Testis (tissue), 3 donors: ENCODE data around the gene CPLANE2. TPM values are rescaled to one million over a fixed set of nuclear protein-coding genes. Genes with fewer than 3 reads are reported as not detected.

ENCODE experiments used
- DNase-seq: peaks from one replicate; pipeline ENCODE4 v3.0.0-alpha.2; 2019
- H3K27ac ChIP-seq, 2 donors: fragments of 200-600 bp; sonication (generic); one replicate each; pipeline ENCODE4 v1.5.1; 2019
- H3K27me3 ChIP-seq: fragments of 200-600 bp; sonication (generic); one replicate; pipeline ENCODE4 v1.5.1; 2019
- H3K36me3 ChIP-seq: fragments of 200-600 bp; sonication (generic); one replicate; pipeline ENCODE4 v1.5.1; 2017; ENCODE audit warnings: low read depth; ENCODE audit errors: missing control alignments
- H3K4me1 ChIP-seq: fragments of 200-600 bp; sonication (generic); one replicate; pipeline ENCODE4 v1.5.1; 2019
- H3K4me3 ChIP-seq, 2 donors: fragments of 200-600 bp; sonication (generic); one replicate each; pipeline ENCODE4 v1.5.1; 2017 to 2019
- H3K9me3 ChIP-seq: fragments of 200-600 bp; sonication (generic); one replicate; pipeline ENCODE4 v1.5.1; 2017
- CTCF ChIP-seq, 3 experiments: fragments of 450-650 bp in 2 of 3; fragments of 200-600 bp in 1 of 3; sonication (generic) in 1 of 3; IDR thresholded peaks; one replicate each; pipeline ENCODE4 v1.5.1; 2016 to 2019; ENCODE audit warnings: antibody characterized with exemption in 3 of 3, mild to moderate bottlenecking in 2 of 3, moderate library complexity in 1 of 3
- POLR2A ChIP-seq: fragments of 450-650 bp; IDR thresholded peaks from one replicate; pipeline ENCODE4 v1.6.1; 2017; ENCODE audit warnings: antibody characterized with exemption, mild to moderate bottlenecking, moderate library complexity
- WGBS, 2 donors: methylation state at CpG; one replicate each; pipeline ENCODE4 v1.1.5; 2018; 5-methylcytosine and 5-hydroxymethylcytosine counted together
- intact Hi-C: fragments of 100-400 bp; cut with DNase I; formaldehyde crosslinking; loops from one replicate; pipeline ENCODE4 v1.15.1; 2023; ENCODE audit warnings: low total_unique reads
- polyA plus RNA-seq: library from polyadenylated mRNA; stranded (reverse); fragments of 350-450 nt; fragmentation: Illumina TruSeq; extraction: RNeasy Lipid Tissue Mini Kit (QIAGEN cat#74804); gene quantifications from one replicate; pipeline ENCODE4 v1.2.3, GENCODE V29; 2014; ENCODE audit warnings: low read depth, low replicate concordance; ENCODE audit not compliant: insufficient read depth
- total RNA-seq, 2 donors: library from RNA; depleted of rRNA; stranded (reverse); fragments of >200 nt; gene quantifications; one replicate each; pipeline ENCODE4 v1.2.3, GENCODE V29; 2016

Gene CPLANE2
- total and polyA plus RNA-seq, 3 donors from 2014 or later, result 10.6 to 11.8 (median 11.1) TPM

DNA sequence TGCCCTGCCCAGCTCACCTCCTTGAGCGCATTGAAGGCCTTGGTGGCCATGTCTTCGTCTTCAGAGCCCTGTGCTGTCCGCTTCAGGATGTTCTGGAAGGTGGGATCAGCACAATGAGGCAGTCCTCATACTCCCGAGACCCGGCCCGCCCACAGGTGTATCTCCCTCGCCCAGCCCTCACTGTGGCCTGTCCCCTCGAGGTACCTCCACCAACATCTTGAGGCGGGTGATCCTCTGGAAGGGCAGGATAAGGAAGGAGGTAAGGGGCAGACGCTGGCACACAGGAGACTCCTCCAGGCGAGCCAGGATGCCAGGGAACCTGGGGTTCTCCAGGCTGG is 31.7 kb downstream of the CPLANE2 start:
- 88 to 93% methylated on average over 6 to 11 of the region's 11 CpGs for WGBS, 2 donors
- H3K27me3 ChIP-seq, result no peaks in the 10 kb centered on the region
- intact Hi-C loops, result no loop called here
- H3K27ac ChIP-seq, result no peak overlapping the region
- no peaks in the 10 kb centered on the region for H3K9me3 ChIP-seq
- peaks cover 10% of the 10 kb centered on the region for H3K4me1 ChIP-seq
- DNase-seq, result no peak
- no peak for TF ChIP-seq CTCF (IDR thresholded peaks at IDR 0.05)
- TF ChIP-seq POLR2A, result no peak
- no peaks in the 10 kb centered on the region for H3K36me3 ChIP-seq
- no peak overlapping the region for H3K4me3 ChIP-seq

GRCh38 chr1:16204634-16205333 is 32.2 kb downstream of the CPLANE2 start:
- H3K4me1 ChIP-seq, result peaks cover 10% of the 10 kb centered on the region
- no peak for TF ChIP-seq CTCF (IDR thresholded peaks at IDR 0.05)
- no peak for TF ChIP-seq POLR2A
- H3K27me3 ChIP-seq, result no peaks in the 10 kb centered on the region
- no peak overlapping the region for H3K4me3 ChIP-seq
- 83 to 85% methylated on average over 7 to 12 of the region's 12 CpGs for WGBS, 2 donors
- intact Hi-C loops, result no loop called here
- H3K9me3 ChIP-seq, result no peaks in the 10 kb centered on the region
- H3K36me3 ChIP-seq, result no peaks in the 10 kb centered on the region
- DNase-seq, result peak; percentile 50
- no peak overlapping the region for H3K27ac ChIP-seq

- Histone ChIP-seq H3K36me3 (no peaks in the 10 kb centered on the region), H3K27ac (no peak overlapping the region), H3K4me3 (no peak overlapping the region), H3K27me3 (no peaks in the 10 kb centered on the region), H3K4me1 (peaks cover 10% of the 10 kb centered on the region), H3K9me3 (no peaks in the 10 kb centered on the region)
- TF ChIP-seq CTCF (IDR thresholded peaks at IDR 0.05) (no peak), POLR2A (no peak)
- intact Hi-C loops, result no loop called here
- DNase-seq, result no peak
- 92 to 100% methylated on average over 2 of the region's 2 CpGs for WGBS, 2 donors
These were observed 32.8 kb downstream of the CPLANE2 start for GRCh38 chr1:16204216-16204615.

- WGBS, 2 donors, result 65 to 69% methylated on average over 3 of the region's 3 CpGs
These were observed 33.4 kb downstream of the CPLANE2 start for GRCh38 chr1:16203550-16203949.

More at GRCh38 chr1:16203550-16203949, 33.4 kb downstream of the CPLANE2 start:
- Histone ChIP-seq H3K27ac (no peak overlapping the region), H3K4me3 (no peak overlapping the region), H3K9me3 (no peaks in the 10 kb centered on the region), H3K27me3 (no peaks in the 10 kb centered on the region), H3K36me3 (no peaks in the 10 kb centered on the region), H3K4me1 (peaks cover 10% of the 10 kb centered on the region)
- intact Hi-C loops, result no loop called here
- DNase-seq, result no peak
- TF ChIP-seq POLR2A (no peak), CTCF (IDR thresholded peaks at IDR 0.05) (no peak)
